IMR-90 (cell line): ENCODE results near the gene MUC20.
"Not testable (repeated sequence)": the region's sequence is repeated elsewhere in the genome, so short reads cannot be mapped to it uniquely, and the experiment has no call there.

ENCODE experiments used
- BHLHE40 ChIP-seq: fragments of 150-350 bp; IDR thresholded peaks from 2 replicates; pipeline ENCODE4 v1.6.1; 2016; ENCODE audit warnings: mild to moderate bottlenecking, low read depth, low read length
- CTCF ChIP-seq: conservative IDR thresholded peaks from 2 replicates; pipeline ENCODE4 v1.5.1; 2012; ENCODE audit warnings: mild to moderate bottlenecking, low read depth, low read length, improper control_type of control experiment
- FOS ChIP-seq: fragments of 150-350 bp; IDR thresholded peaks from 2 replicates; pipeline ENCODE4 v1.6.1; 2016; ENCODE audit warnings: low read depth, low read length
- MAZ ChIP-seq: IDR thresholded peaks from 2 replicates; pipeline ENCODE4 v1.6.1; 2012; ENCODE audit warnings: low read depth, mild to moderate bottlenecking, low read length, improper control_type of control experiment, moderate library complexity, borderline replicate concordance
- MXI1 ChIP-seq: IDR thresholded peaks from 2 replicates; pipeline ENCODE4 v1.6.1; 2012; ENCODE audit warnings: low read depth, mild to moderate bottlenecking, low read length, moderate library complexity, borderline replicate concordance
- NFE2L2 ChIP-seq: fragments of 150-350 bp; IDR thresholded peaks from 2 replicates; pipeline ENCODE4 v1.6.1; 2016; ENCODE audit warnings: low read depth, mild to moderate bottlenecking, low read length
- POLR2A ChIP-seq: IDR thresholded peaks from 2 replicates; pipeline ENCODE4 v1.6.1; 2012; ENCODE audit warnings: mild to moderate bottlenecking, low read depth, low read length
- RAD21 ChIP-seq: IDR thresholded peaks from 2 replicates; pipeline ENCODE4 v1.6.1; 2012; ENCODE audit warnings: low read length, improper control_type of control experiment
- RCOR1 ChIP-seq: IDR thresholded peaks from 2 replicates; pipeline ENCODE4 v1.6.1; 2012; ENCODE audit warnings: mild to moderate bottlenecking, low read length, improper control_type of control experiment; ENCODE audit not compliant: insufficient replicate concordance
- USF2 ChIP-seq: fragments of 150-350 bp; IDR thresholded peaks from 2 replicates; pipeline ENCODE4 v1.6.1; 2017; ENCODE audit warnings: mild to moderate bottlenecking, antibody characterized with exemption, low read length, low read depth

GRCh38 chr3:195687209-195687760, 33.5 kb upstream of the MUC20 start:
- not testable (repeated sequence) for TF ChIP-seq POLR2A, CTCF, RCOR1, FOS, USF2, BHLHE40, MAZ, NFE2L2, RAD21, MXI1
